HG02973 (cell line): Measurements from ENCODE around the gene C5orf24.

Source experiments
- ATAC-seq: cut with Tn5 transposase; IDR thresholded peaks from one replicate; pipeline ENCODE4 v1.9.1; 2021; ENCODE audit warnings: moderate library complexity; ENCODE audit not compliant: unreplicated experiment

Gene C5orf24

GRCh38 chr5:134905246-134905996 is 59.7 kb downstream of the C5orf24 start:
- ATAC-seq: peak; percentile 23

- no peak for ATAC-seq
These were observed 61.0 kb downstream of the C5orf24 start for GRCh38 chr5:134906811-134907210.
